Astrocyte (in vitro differentiated cells and primary cell): ENCODE results near the gene TMCO6.
"Not testable (repeated sequence)": the region's sequence is repeated elsewhere in the genome, so short reads cannot be mapped to it uniquely, and the experiment has no call there.

Experiments
- EZH2 ChIP-seq: IDR thresholded peaks from 2 replicates; pipeline ENCODE4 v1.6.1; 2012; ENCODE audit warnings: mild to moderate bottlenecking, low read length, inconsistent platforms; ENCODE audit not compliant: insufficient read depth
- TF ChIP-seq, protein P1 (sequence below): IDR thresholded peaks from 2 replicates; pipeline ENCODE4 v1.5.1; 2011; ENCODE audit warnings: low read depth, mild to moderate bottlenecking, inconsistent platforms, low read length, moderate library complexity; ENCODE audit not compliant: insufficient read depth

- TF ChIP-seq, protein P1, sequence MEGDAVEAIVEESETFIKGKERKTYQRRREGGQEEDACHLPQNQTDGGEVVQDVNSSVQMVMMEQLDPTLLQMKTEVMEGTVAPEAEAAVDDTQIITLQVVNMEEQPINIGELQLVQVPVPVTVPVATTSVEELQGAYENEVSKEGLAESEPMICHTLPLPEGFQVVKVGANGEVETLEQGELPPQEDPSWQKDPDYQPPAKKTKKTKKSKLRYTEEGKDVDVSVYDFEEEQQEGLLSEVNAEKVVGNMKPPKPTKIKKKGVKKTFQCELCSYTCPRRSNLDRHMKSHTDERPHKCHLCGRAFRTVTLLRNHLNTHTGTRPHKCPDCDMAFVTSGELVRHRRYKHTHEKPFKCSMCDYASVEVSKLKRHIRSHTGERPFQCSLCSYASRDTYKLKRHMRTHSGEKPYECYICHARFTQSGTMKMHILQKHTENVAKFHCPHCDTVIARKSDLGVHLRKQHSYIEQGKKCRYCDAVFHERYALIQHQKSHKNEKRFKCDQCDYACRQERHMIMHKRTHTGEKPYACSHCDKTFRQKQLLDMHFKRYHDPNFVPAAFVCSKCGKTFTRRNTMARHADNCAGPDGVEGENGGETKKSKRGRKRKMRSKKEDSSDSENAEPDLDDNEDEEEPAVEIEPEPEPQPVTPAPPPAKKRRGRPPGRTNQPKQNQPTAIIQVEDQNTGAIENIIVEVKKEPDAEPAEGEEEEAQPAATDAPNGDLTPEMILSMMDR = not testable (repeated sequence)
- not testable (repeated sequence) for TF ChIP-seq EZH2
Measured at GRCh38 chr5:140603446-140603698, 35.9 kb upstream of the TMCO6 start.
